ENCODE results near the gene SLC35D1.

The SLC35D1 gene

DNA sequence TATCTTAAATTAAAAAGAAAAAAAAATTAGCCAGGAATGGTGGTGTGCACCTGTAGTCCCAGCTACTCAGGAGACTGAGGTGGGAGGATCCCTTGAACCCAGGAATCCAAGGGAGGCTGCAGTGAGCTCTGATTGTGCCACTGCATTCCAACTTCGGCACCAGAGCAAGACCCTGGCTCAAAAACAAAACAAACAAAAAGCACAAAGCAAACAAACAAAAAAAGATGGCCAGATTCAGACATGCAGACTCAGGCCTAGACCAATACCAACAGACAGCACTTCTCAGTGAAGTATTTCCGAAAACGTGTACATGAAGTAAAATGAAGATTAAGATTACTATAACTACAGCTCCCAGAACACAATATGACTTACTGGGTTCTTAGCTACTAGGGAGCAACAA is 10.6 kb downstream of the SLC35D1 start:
- TF ChIP-seq, protein P1, sequence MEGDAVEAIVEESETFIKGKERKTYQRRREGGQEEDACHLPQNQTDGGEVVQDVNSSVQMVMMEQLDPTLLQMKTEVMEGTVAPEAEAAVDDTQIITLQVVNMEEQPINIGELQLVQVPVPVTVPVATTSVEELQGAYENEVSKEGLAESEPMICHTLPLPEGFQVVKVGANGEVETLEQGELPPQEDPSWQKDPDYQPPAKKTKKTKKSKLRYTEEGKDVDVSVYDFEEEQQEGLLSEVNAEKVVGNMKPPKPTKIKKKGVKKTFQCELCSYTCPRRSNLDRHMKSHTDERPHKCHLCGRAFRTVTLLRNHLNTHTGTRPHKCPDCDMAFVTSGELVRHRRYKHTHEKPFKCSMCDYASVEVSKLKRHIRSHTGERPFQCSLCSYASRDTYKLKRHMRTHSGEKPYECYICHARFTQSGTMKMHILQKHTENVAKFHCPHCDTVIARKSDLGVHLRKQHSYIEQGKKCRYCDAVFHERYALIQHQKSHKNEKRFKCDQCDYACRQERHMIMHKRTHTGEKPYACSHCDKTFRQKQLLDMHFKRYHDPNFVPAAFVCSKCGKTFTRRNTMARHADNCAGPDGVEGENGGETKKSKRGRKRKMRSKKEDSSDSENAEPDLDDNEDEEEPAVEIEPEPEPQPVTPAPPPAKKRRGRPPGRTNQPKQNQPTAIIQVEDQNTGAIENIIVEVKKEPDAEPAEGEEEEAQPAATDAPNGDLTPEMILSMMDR (IDR thresholded peaks at IDR 0.05) = no peak

DNA sequence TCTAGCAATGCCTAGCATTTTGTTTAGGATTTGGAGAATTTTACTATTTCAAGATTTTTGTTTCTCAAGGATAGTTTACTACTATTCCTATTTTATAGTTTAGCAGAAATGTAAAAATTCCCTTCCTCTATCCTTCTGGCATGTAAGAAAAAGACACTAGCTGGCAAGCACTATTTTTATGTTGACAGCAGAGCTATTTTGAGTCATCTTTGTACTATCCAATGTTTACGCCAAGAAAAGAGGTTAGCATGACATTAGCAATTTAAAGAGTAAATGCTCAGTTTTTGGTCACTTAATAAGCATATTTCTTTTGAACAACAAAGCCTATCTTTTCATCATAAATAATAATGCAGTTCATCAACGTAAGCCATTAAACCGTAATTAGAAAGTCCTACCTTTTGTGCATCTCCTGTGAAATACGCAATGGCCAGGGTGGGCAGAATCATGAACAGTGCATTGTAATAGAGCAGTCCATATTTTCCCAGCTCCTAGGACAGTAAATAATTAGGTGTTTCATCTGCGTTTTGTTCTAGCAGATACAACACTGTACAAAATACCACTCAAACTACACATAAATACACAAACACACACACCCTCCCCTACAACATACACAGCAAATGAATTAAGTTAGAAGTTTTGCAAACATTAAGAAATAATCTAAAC is 12.0 kb downstream of the SLC35D1 start:
- TF ChIP-seq, protein P1 (IDR thresholded peaks at IDR 0.05) = no peak

DNA sequence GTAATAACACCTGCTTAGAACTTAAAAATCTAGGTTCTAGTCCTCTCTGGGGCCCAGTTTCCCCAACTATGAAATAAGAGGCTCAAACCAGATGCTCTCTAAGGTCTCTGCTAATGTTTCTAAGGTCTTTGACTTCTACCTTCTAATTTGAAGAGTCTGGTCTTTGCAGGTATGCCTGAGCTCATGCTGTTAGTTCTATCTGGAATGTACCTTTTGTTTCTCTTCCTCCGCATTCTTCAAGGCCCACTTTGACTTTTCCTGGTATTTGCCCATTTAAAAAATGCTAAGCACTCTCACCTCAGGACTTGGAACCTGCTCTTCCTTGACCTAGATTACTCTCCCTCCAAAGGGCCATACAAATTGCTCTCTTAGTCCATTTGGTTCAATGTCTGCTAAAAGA is 13.5 kb downstream of the SLC35D1 start:
- TF ChIP-seq, protein P1 (IDR thresholded peaks at IDR 0.05) = no peak

DNA sequence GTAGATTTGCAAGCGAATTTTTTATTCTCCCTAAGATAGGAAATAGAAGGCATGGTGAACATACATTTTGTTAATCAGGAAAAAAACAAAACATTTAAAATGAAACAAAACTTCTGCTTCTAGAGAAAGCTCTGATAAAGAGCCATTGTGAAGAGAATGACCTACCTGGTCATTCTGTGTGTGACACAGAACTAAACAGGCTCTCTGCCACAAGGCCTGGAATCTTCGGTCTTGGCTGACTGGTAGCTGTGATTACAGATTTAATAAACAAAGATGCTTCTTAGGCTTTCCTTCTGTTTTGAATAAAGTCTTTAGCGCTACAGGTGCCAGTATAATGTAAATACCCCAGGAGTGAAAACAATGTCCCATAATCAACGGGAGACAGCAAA is 22.1 kb downstream of the SLC35D1 start:
- TF ChIP-seq, protein P1 (IDR thresholded peaks at IDR 0.05) = no peak

DNA sequence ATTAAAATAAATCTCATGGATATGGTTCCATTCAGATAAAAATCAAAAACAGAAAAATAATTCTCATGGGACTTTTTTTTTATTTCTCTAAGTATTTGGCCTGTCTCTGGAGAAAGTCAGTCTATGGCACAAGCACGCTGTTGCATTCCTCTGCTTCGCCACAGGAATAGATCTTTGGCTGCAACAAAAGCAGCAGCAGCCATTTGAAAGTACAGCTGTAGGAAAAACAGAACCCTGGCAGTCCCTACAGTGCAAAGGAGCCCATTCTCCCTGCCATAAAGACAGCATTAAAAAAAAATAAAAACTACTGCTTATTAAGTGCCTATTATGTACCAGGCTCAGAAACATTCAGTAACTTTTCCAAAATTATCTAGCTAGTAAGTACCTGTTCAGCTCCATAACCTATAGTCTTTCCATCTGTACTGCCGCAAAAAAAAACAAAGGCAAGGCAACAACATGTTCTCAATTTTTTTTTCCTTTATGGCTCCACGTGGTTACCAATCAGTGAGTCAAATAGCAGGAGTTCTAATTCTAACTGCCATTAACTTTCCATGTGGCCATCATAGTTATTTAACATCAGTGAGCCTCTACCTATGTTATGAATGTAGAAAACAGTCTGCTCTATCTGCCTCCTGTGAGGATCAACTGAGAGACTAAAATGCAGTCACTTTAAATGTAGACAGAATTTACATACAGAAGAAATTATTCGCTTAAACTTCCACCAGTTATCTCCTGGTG is 22.7 kb downstream of the SLC35D1 start:
- TF ChIP-seq, protein P1 (IDR thresholded peaks at IDR 0.05) = no peak

DNA sequence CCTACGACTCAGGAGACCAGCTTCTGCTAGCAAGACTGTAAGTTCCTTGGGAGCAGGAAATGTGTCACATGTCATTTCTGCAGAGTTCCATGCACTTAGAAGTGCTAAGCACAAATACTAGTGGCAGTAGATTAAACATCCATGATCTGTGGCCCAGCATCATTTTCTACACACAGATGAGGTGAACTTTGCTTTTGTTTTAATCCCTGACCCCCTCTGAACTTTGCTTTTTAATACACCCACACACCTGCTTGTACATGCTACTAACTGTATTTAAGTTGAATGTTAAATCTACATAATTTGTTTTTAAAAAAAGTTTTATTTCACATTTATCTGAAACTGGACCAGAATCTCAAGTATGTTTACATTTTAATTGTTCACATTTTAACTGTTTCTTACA is 24.5 kb downstream of the SLC35D1 start:
- TF ChIP-seq, protein P1 (IDR thresholded peaks at IDR 0.05) = no peak

DNA sequence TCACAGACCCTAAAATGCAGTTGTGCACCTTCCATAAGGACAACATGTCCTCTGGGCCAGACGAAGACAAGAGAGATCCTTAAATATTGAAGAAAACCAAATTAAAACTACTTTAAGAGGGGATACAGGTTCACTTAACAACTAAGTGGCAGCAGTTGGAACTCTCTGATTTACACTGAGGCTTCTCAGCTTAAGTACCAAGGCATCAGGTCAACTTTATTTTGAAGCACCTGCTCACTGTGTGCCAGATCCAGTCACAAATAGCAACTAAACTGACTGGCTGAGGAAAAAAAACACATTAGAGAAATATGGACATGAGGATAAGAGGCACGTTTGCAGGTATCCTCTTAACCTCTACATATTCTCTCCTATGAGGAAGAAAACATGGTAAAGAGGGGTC is 33.2 kb downstream of the SLC35D1 start:
- TF ChIP-seq, protein P1 (IDR thresholded peaks at IDR 0.05) = no peak
